HL-60 (cell line): ENCODE measurements around the gene ALOX15.

Source experiments
- GABPA ChIP-seq: IDR thresholded peaks from 2 replicates; pipeline ENCODE4 v1.6.1; 2012; ENCODE audit warnings: low read depth
- POLR2AphosphoS5 ChIP-seq: IDR thresholded peaks from 2 replicates; pipeline ENCODE4 v1.6.1; 2012; ENCODE audit warnings: low read depth
- SPI1 ChIP-seq: IDR thresholded peaks from 2 replicates; pipeline ENCODE4 v1.6.1; 2012; ENCODE audit warnings: low read depth, mild to moderate bottlenecking, borderline replicate concordance
- TF ChIP-seq, protein P1 (sequence below): IDR thresholded peaks from 2 replicates; pipeline ENCODE4 v1.6.1; 2012; ENCODE audit warnings: low read depth; ENCODE audit not compliant: insufficient replicate concordance
- TF ChIP-seq, protein P2 (sequence below): IDR thresholded peaks from one replicate; pipeline ENCODE4 v1.5.1; 2011; ENCODE audit warnings: low read length, control low read depth, inconsistent platforms; ENCODE audit not compliant: insufficient read depth

DNA sequence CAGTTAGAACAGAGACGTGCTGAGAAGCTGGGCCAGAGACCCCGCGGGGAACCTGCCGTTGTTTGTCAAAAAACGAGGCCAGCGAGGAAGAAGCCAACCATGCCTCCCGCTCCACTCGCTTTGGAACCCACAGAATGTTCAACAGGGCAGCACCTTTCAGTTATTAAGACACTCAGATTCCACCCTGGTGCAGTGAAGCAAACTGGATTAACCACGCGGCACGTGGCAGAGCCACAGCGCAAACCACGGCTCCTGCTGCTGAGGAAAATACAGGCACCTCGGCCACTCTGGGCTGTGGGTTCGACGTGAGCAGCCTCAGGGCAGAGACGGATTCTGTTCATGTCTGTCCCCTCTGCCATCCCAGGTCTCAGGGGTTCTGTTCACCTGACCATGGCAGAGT, 24.4 kb downstream of the ALOX15 start:
- TF ChIP-seq POLR2AphosphoS5 (no peak), GABPA (no peak), SPI1 (no peak)
- TF ChIP-seq, protein P1, sequence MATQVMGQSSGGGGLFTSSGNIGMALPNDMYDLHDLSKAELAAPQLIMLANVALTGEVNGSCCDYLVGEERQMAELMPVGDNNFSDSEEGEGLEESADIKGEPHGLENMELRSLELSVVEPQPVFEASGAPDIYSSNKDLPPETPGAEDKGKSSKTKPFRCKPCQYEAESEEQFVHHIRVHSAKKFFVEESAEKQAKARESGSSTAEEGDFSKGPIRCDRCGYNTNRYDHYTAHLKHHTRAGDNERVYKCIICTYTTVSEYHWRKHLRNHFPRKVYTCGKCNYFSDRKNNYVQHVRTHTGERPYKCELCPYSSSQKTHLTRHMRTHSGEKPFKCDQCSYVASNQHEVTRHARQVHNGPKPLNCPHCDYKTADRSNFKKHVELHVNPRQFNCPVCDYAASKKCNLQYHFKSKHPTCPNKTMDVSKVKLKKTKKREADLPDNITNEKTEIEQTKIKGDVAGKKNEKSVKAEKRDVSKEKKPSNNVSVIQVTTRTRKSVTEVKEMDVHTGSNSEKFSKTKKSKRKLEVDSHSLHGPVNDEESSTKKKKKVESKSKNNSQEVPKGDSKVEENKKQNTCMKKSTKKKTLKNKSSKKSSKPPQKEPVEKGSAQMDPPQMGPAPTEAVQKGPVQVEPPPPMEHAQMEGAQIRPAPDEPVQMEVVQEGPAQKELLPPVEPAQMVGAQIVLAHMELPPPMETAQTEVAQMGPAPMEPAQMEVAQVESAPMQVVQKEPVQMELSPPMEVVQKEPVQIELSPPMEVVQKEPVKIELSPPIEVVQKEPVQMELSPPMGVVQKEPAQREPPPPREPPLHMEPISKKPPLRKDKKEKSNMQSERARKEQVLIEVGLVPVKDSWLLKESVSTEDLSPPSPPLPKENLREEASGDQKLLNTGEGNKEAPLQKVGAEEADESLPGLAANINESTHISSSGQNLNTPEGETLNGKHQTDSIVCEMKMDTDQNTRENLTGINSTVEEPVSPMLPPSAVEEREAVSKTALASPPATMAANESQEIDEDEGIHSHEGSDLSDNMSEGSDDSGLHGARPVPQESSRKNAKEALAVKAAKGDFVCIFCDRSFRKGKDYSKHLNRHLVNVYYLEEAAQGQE, result no peak
- TF ChIP-seq, protein P2, sequence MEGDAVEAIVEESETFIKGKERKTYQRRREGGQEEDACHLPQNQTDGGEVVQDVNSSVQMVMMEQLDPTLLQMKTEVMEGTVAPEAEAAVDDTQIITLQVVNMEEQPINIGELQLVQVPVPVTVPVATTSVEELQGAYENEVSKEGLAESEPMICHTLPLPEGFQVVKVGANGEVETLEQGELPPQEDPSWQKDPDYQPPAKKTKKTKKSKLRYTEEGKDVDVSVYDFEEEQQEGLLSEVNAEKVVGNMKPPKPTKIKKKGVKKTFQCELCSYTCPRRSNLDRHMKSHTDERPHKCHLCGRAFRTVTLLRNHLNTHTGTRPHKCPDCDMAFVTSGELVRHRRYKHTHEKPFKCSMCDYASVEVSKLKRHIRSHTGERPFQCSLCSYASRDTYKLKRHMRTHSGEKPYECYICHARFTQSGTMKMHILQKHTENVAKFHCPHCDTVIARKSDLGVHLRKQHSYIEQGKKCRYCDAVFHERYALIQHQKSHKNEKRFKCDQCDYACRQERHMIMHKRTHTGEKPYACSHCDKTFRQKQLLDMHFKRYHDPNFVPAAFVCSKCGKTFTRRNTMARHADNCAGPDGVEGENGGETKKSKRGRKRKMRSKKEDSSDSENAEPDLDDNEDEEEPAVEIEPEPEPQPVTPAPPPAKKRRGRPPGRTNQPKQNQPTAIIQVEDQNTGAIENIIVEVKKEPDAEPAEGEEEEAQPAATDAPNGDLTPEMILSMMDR, result no peak
